HepG2 (cell line): ENCODE data around the gene CDC37L1. TPM values are rescaled to one million over a fixed set of nuclear protein-coding genes. Genes with fewer than 3 reads are reported as not detected.

Experiments
- ELF4 ChIP-seq: sonication (generic); formaldehyde crosslinking; IDR thresholded peaks from 2 replicates; pipeline ENCODE4 v1.5.0; 2020; ENCODE audit warnings: missing genetic modification reagents, mild to moderate bottlenecking, moderate library complexity, borderline replicate concordance
- EZH2 ChIP-seq: conservative IDR thresholded peaks from 2 replicates; pipeline ENCODE4 v1.6.1; 2012; ENCODE audit warnings: mild to moderate bottlenecking, low read depth, low read length, moderate library complexity
- HNRNPH1 ChIP-seq: fragments of 200-400 bp; formaldehyde crosslinking; optimal IDR thresholded peaks from 2 replicates; pipeline ENCODE3; 2017; ENCODE audit warnings: mild to moderate bottlenecking, low read depth, low read length
- LCORL ChIP-seq, 2 experiments: fragments of 450-650 bp in 1 of 2; sonication (generic) in 1 of 2; formaldehyde crosslinking in 1 of 2; IDR thresholded peaks; 2 replicates each; pipeline versions ENCODE4 v1.5.0 to v1.6.1; 2017 to 2020; ENCODE audit warnings: antibody characterized with exemption in 1 of 2, missing genetic modification reagents in 1 of 2
- MTF1 ChIP-seq: sonication (generic); formaldehyde crosslinking; IDR thresholded peaks from 2 replicates; pipeline ENCODE4 v1.5.0; 2020; ENCODE audit warnings: missing genetic modification reagents
- PCBP2 ChIP-seq: fragments of 200-400 bp; formaldehyde crosslinking; optimal IDR thresholded peaks from 2 replicates; pipeline ENCODE3; 2018; ENCODE audit warnings: low read length, low read depth; ENCODE audit not compliant: poor library complexity, severe bottlenecking
- PHF20 ChIP-seq: sonication (generic); formaldehyde crosslinking; IDR thresholded peaks from 2 replicates; pipeline ENCODE4 v1.5.0; 2020; ENCODE audit warnings: mild to moderate bottlenecking, missing genetic modification reagents
- RFXANK ChIP-seq: IDR thresholded peaks from 2 replicates; pipeline ENCODE4 v1.6.1; 2016
- TSC22D2 ChIP-seq: sonication (generic); formaldehyde crosslinking; IDR thresholded peaks from 2 replicates; pipeline ENCODE4 v1.5.1; 2020; ENCODE audit warnings: missing genetic modification reagents, mild to moderate bottlenecking, borderline replicate concordance
- U2AF2 ChIP-seq: fragments of 200-400 bp; formaldehyde crosslinking; IDR thresholded peaks from 2 replicates; pipeline ENCODE4 v1.6.1; 2017; ENCODE audit warnings: low read depth, mild to moderate bottlenecking, low read length
- ZNF331 ChIP-seq: sonication (generic); formaldehyde crosslinking; IDR thresholded peaks from 2 replicates; pipeline ENCODE4 v1.4.0; 2020; ENCODE audit warnings: missing genetic modification reagents
- ZNF367 ChIP-seq: sonication (generic); formaldehyde crosslinking; IDR thresholded peaks from 2 replicates; pipeline ENCODE4 v1.4.0; 2020; ENCODE audit warnings: missing genetic modification reagents, borderline replicate concordance
- ZNF468 ChIP-seq: sonication (generic); formaldehyde crosslinking; IDR thresholded peaks from 2 replicates; pipeline ENCODE4 v1.8.0; 2022; ENCODE audit warnings: mild to moderate bottlenecking, moderate library complexity, missing genetic modification reagents
- ZNF567 ChIP-seq: sonication (generic); formaldehyde crosslinking; IDR thresholded peaks from 2 replicates; pipeline ENCODE4 v1.8.1; 2023; ENCODE audit warnings: mild to moderate bottlenecking, missing genetic modification reagents, borderline replicate concordance
- ZNF674 ChIP-seq: sonication (generic); formaldehyde crosslinking; IDR thresholded peaks from 2 replicates; pipeline ENCODE4 v1.5.0; 2020; ENCODE audit warnings: low read depth, mild to moderate bottlenecking, missing genetic modification reagents
- ZNF773 ChIP-seq: sonication (generic); formaldehyde crosslinking; IDR thresholded peaks from 2 replicates; pipeline ENCODE4 v1.4.0; 2020; ENCODE audit warnings: missing genetic modification reagents, borderline replicate concordance
- polyA plus RNA-seq, 8 experiments: library from polyadenylated mRNA; depleted of rRNA in 3 of 8; stranded (reverse) in 7 of 8; unstranded in 1 of 8; fragments of >200 nt; fragmentation: Illumina TruSeq in 4 of 8; extraction: Trizol in 4 of 8; gene quantifications; 2 replicates each; pipeline versions ENCODE4 v1.2.1 to v1.2.3, GENCODE V29; 2011 to 2016; ENCODE audit warnings: low read depth in 4 of 8, missing spikeins in 1 of 8, mixed read lengths in 1 of 8; ENCODE audit not compliant: insufficient read depth in 1 of 8
- total RNA-seq, 5 experiments: library from RNA; depleted of rRNA; stranded (reverse); fragments of >200 nt; fragmentation: Illumina TruSeq; extraction: Trizol; gene quantifications; 2 replicates each; pipeline ENCODE4 v1.2.3, GENCODE V29; 2016; ENCODE audit warnings: low read depth in 1 of 5
- TF ChIP-seq, protein P1 (sequence below): sonication (generic); formaldehyde crosslinking; IDR thresholded peaks from 2 replicates; pipeline ENCODE4 v1.4.0; 2020; ENCODE audit warnings: missing genetic modification reagents, borderline replicate concordance
- TF ChIP-seq, protein P2 (sequence below): IDR thresholded peaks from 2 replicates; pipeline ENCODE4 v1.6.1; 2018; ENCODE audit warnings: missing genetic modification reagents, mild to moderate bottlenecking, missing compliant biosample characterization
- TF ChIP-seq, protein P3 (sequence below): IDR thresholded peaks from 2 replicates; pipeline ENCODE4 v1.6.1; 2012; ENCODE audit warnings: inconsistent platforms
- TF ChIP-seq, protein P4 (sequence below): sonication (generic); formaldehyde crosslinking; IDR thresholded peaks from 2 replicates; pipeline ENCODE4 v1.4.0; 2020; ENCODE audit warnings: missing genetic modification reagents, mild to moderate bottlenecking, borderline replicate concordance

CDC37L1 gene
- total and polyA plus RNA-seq, 2 of the 13 experiments (the other 11 are each of a cell fraction or from before 2014, with no cell fraction given), result 5.5 to 17.0 TPM

DNA sequence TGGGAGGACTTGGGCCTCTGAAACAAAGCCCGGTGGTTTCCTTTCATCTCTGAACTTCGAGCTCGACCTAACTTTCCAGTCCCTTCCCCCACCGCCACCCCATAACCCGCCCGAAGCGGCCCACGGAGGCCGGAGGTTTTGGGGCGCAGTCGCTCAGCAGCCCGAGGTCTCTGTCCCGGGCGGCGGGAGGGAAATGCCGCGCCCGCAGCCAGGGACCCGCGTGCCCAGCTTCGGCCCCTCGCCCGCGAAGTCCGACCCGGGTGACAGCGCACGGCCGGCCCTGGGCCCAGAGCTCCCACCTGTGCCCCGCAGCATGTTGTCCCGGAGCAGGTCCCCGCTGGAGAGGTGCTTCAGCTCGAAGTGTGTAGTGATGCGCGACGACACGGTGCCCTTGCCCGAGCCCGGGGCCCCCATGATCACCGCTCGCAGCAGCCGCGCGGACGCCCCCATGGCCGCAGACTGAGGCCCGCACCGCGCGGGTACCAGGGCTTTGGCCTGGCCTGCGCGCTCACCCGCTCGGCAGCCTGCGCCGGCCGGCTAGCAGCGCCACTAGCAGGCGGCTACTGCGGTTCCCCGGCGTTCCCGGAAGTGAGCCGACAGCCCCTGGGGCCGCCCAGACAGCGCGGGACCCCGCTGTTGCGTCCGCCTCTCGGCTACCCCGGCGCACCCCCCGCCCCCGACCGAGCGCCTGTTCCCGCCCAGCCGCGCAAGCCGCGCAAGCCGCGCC, 61.4 kb downstream of the CDC37L1 start, which contains the start of gene AK3 (continued):
- TF ChIP-seq, protein P1, sequence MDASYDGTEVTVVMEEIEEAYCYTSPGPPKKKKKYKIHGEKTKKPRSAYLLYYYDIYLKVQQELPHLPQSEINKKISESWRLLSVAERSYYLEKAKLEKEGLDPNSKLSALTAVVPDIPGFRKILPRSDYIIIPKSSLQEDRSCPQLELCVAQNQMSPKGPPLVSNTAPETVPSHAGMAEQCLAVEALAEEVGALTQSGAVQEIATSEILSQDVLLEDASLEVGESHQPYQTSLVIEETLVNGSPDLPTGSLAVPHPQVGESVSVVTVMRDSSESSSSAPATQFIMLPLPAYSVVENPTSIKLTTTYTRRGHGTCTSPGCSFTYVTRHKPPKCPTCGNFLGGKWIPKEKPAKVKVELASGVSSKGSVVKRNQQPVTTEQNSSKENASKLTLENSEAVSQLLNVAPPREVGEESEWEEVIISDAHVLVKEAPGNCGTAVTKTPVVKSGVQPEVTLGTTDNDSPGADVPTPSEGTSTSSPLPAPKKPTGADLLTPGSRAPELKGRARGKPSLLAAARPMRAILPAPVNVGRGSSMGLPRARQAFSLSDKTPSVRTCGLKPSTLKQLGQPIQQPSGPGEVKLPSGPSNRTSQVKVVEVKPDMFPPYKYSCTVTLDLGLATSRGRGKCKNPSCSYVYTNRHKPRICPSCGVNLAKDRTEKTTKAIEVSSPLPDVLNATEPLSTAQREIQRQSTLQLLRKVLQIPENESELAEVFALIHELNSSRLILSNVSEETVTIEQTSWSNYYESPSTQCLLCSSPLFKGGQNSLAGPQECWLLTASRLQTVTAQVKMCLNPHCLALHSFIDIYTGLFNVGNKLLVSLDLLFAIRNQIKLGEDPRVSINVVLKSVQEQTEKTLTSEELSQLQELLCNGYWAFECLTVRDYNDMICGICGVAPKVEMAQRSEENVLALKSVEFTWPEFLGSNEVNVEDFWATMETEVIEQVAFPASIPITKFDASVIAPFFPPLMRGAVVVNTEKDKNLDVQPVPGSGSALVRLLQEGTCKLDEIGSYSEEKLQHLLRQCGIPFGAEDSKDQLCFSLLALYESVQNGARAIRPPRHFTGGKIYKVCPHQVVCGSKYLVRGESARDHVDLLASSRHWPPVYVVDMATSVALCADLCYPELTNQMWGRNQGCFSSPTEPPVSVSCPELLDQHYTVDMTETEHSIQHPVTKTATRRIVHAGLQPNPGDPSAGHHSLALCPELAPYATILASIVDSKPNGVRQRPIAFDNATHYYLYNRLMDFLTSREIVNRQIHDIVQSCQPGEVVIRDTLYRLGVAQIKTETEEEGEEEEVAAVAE, result peak; percentile 19; the same call in 1 of the 2 replicates
- TF ChIP-seq, protein P2, sequence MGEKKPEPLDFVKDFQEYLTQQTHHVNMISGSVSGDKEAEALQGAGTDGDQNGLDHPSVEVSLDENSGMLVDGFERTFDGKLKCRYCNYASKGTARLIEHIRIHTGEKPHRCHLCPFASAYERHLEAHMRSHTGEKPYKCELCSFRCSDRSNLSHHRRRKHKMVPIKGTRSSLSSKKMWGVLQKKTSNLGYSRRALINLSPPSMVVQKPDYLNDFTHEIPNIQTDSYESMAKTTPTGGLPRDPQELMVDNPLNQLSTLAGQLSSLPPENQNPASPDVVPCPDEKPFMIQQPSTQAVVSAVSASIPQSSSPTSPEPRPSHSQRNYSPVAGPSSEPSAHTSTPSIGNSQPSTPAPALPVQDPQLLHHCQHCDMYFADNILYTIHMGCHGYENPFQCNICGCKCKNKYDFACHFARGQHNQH (CRISPR knock-in tag), result peak; percentile 71
- TF ChIP-seq ZNF468 (CRISPR knock-in tag) (no peak), U2AF2 (no peak), ZNF674 (CRISPR knock-in tag) (0 out of 2 replicates have a peak, but pooled peaks have one; percentile 78), TSC22D2 (CRISPR knock-in tag) (no peak; the same call in none of the 2 replicates), ZNF773 (CRISPR knock-in tag) (no peak), MTF1 (0 out of 2 replicates have a peak, but pooled peaks have one; percentile 17), RFXANK (CRISPR knock-in tag) (0 out of 2 replicates have a peak, but pooled peaks have one; percentile 64), ZNF567 (0 out of 2 replicates have a peak, but pooled peaks have one; percentile 56), ZNF331 (CRISPR knock-in tag) (peak; percentile 47; the same call in 1 of the 2 replicates), ELF4 (CRISPR knock-in tag) (no peak; the same call in 1 of the 2 replicates), EZH2 (no peak), HNRNPH1 (no peak), PCBP2 (no peak), ZNF367 (CRISPR knock-in tag) (no peak; the same call in 1 of the 2 replicates), LCORL (IDR thresholded peaks at IDR 0.05) (peak; percentile 39; the same call in 1 of the 2 replicates), LCORL (CRISPR knock-in tag; IDR thresholded peaks at IDR 0.05) (0 out of 2 replicates have a peak, but pooled peaks have one; percentile 9), PHF20 (CRISPR knock-in tag) (peak; percentile 54)
- TF ChIP-seq, protein P3, sequence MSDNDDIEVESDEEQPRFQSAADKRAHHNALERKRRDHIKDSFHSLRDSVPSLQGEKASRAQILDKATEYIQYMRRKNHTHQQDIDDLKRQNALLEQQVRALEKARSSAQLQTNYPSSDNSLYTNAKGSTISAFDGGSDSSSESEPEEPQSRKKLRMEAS, result peak; percentile 76; the same call in 1 of the 2 replicates
- TF ChIP-seq, protein P4, sequence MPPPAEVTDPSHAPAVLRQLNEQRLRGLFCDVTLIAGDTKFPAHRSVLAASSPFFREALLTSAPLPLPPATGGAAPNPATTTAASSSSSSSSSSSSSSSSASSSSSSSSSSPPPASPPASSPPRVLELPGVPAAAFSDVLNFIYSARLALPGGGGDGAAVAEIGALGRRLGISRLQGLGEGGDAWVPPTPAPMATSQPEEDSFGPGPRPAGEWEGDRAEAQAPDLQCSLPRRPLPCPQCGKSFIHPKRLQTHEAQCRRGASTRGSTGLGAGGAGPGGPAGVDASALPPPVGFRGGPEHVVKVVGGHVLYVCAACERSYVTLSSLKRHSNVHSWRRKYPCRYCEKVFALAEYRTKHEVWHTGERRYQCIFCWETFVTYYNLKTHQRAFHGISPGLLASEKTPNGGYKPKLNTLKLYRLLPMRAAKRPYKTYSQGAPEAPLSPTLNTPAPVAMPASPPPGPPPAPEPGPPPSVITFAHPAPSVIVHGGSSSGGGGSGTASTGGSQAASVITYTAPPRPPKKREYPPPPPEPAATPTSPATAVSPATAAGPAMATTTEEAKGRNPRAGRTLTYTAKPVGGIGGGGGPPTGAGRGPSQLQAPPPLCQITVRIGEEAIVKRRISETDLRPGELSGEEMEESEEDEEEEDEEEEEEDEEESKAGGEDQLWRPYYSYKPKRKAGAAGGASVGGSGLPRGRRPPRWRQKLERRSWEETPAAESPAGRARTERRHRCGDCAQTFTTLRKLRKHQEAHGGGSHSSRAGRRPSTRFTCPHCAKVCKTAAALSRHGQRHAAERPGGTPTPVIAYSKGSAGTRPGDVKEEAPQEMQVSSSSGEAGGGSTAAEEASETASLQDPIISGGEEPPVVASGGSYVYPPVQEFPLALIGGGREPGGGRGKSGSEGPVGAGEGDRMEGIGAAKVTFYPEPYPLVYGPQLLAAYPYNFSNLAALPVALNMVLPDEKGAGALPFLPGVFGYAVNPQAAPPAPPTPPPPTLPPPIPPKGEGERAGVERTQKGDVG (CRISPR knock-in tag), result 0 out of 2 replicates have a peak, but pooled peaks have one; percentile 20
